Left renal pelvis (tissue), 4 donors: ENCODE results near the gene HDLBP. TPM values are rescaled to one million over a fixed set of nuclear protein-coding genes. Genes with fewer than 3 reads are reported as not detected.

ENCODE experiments used
- DNase-seq, 4 donors: peaks; one replicate each; pipeline ENCODE4 v3.0.0-alpha.2; 2013; ENCODE audit warnings: low read depth in 4 of 4, low spot score in 3 of 4
- polyA plus RNA-seq, 4 donors: library from polyadenylated mRNA; unstranded; fragments of 120-200 nt; gene quantifications; one replicate each; pipeline ENCODE4 v1.2.1, GENCODE V29; 2013; ENCODE audit not compliant: insufficient read length in 4 of 4

The HDLBP gene
- polyA plus RNA-seq, 4 donors, result 312 to 379 (median 335) TPM

- no peak for DNase-seq
Measured at GRCh38 chr2:241232736-241233575, 82.5 kb downstream of the HDLBP start.

GRCh38 chr2:241230435-241230834 lies 85.0 kb downstream of the HDLBP start:
- no peak for DNase-seq

GRCh38 chr2:241229563-241230401 lies 85.7 kb downstream of the HDLBP start:
- DNase-seq, result no peak

GRCh38 chr2:241228860-241229516 lies 86.5 kb downstream of the HDLBP start:
- DNase-seq, result no peak

GRCh38 chr2:241228081-241228859 lies 87.2 kb downstream of the HDLBP start:
- no peak for DNase-seq

GRCh38 chr2:241227594-241227993 lies 87.9 kb downstream of the HDLBP start:
- no peak for DNase-seq

GRCh38 chr2:241226723-241227572 lies 88.5 kb downstream of the HDLBP start:
- peak in 1 of 4 donors; percentile 12 for DNase-seq

- DNase-seq, result no peak
Measured at GRCh38 chr2:241225983-241226382, 89.5 kb downstream of the HDLBP start.

- DNase-seq, result no peak
Measured at GRCh38 chr2:241225545-241225944, 89.9 kb downstream of the HDLBP start.

GRCh38 chr2:241224851-241225438 lies 90.5 kb downstream of the HDLBP start:
- no peak for DNase-seq

GRCh38 chr2:241224018-241224850 lies 91.2 kb downstream of the HDLBP start:
- no peak for DNase-seq

- DNase-seq, result no peak
Measured at GRCh38 chr2:241223211-241224017, 92.1 kb downstream of the HDLBP start.

- no peak for DNase-seq
Measured at GRCh38 chr2:241219856-241220356, 95.6 kb downstream of the HDLBP start.

- no peak for DNase-seq
Measured at GRCh38 chr2:241219030-241219382, 96.5 kb downstream of the HDLBP start.

- peak in 1 of 4 donors; percentile 29 for DNase-seq
Measured at GRCh38 chr2:241218131-241219029, 97.1 kb downstream of the HDLBP start.
